VCaP (cell line): ENCODE measurements around the gene AGPAT4.

Source experiments
- H3K27ac ChIP-seq: fragments of 450-650 bp; 2 replicates; pipeline ENCODE4 v1.5.1; 2017
- CTCF ChIP-seq: fragments of 450-650 bp; conservative IDR thresholded peaks from 2 replicates; pipeline ENCODE4 v1.5.1; 2017; ENCODE audit warnings: mild to moderate bottlenecking, moderate library complexity

AGPAT4 gene

GRCh38 chr6:161251345-161251744 lies 22.5 kb downstream of the AGPAT4 start:
- no peak overlapping the region for H3K27ac ChIP-seq
- no peak for TF ChIP-seq CTCF

- no peak for TF ChIP-seq CTCF
- no peak overlapping the region for H3K27ac ChIP-seq
Measured at GRCh38 chr6:161249327-161249726, 24.5 kb downstream of the AGPAT4 start.

- H3K27ac ChIP-seq: no peak overlapping the region
- TF ChIP-seq CTCF: no peak
Measured at GRCh38 chr6:161246725-161247124, 27.1 kb downstream of the AGPAT4 start.

- TF ChIP-seq CTCF: no peak
- no peak overlapping the region for H3K27ac ChIP-seq
Measured at GRCh38 chr6:161245363-161245762, 28.5 kb downstream of the AGPAT4 start.

GRCh38 chr6:161244725-161245124 lies 29.1 kb downstream of the AGPAT4 start:
- no peak overlapping the region for H3K27ac ChIP-seq
- no peak for TF ChIP-seq CTCF

GRCh38 chr6:161242779-161243693 lies 30.8 kb downstream of the AGPAT4 start:
- TF ChIP-seq CTCF: no peak

GRCh38 chr6:161242113-161242512 lies 31.7 kb downstream of the AGPAT4 start:
- TF ChIP-seq CTCF: no peak

More at GRCh38 chr6:161242779-161243693, 30.8 kb downstream of the AGPAT4 start:
- H3K27ac ChIP-seq: no peak overlapping the region

More at GRCh38 chr6:161242113-161242512, 31.7 kb downstream of the AGPAT4 start:
- no peak overlapping the region for H3K27ac ChIP-seq
